Measurements from ENCODE around the gene EXOC4. TPM values are rescaled to one million over a fixed set of nuclear protein-coding genes. Genes with fewer than 3 reads are reported as not detected.

EXOC4 gene
- total RNA-seq, 1 experiment from 2014 or later = 66.2 TPM

DNA sequence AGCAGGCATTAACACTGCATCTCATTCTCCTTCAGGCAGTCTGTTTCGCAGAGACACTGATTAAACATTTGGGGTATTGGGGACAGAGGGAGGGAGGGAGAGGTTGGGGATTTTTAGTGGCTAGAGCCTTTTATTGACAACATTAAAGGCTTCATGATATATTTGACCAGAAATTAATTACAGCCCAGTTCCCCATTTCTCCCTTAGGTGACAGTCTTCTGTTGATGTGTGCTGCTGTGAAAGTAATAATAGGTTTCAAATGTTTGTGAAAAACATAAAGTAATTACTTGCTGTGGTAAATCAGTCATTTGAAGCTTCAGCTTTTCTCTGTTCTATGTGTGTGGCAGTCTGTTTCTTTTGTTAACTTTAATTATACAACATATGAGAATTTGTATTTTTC is 769.0 kb downstream of the EXOC4 start:
- CTCF ChIA-PET = no interaction called here
- H3K36me3 ChIP-seq (ENCODE audit: control insufficient read depth, insufficient read depth, low read length) = no peaks in the 10 kb centered on the region; the same call in 1 of the 2 replicates
- Mint-ChIP-seq H3K27me3 (ENCODE audit: insufficient read depth, unreplicated experiment) (no peaks in the 10 kb centered on the region), H3K27ac (ENCODE audit: unreplicated experiment) (no peak overlapping the region), H3K36me3 (ENCODE audit: insufficient read depth, unreplicated experiment) (no peaks in the 10 kb centered on the region), H3K4me3 (ENCODE audit: unreplicated experiment) (no peak overlapping the region), H3K9me3 (ENCODE audit: unreplicated experiment) (no peaks in the 10 kb centered on the region), H3K4me1 (ENCODE audit: low read depth, unreplicated experiment) (no peaks in the 10 kb centered on the region)
- no peak overlapping the region for H3K4me3 ChIP-seq (ENCODE audit: low read depth, low read length)
- intact Hi-C loops (cut with micrococcal nuclease; ENCODE audit: unreplicated experiment) = no loop called here
- DNase-seq = no peak
- H3K9me3 ChIP-seq = peaks cover 3% of the 10 kb centered on the region; the same call in 1 of the 2 replicates
- H3K27me3 ChIP-seq (replicated peaks; ENCODE audit: control insufficient read depth, insufficient read depth, low read length) = no peaks in the 10 kb centered on the region
- no peaks in the 10 kb centered on the region for H3K4me1 ChIP-seq
- no TSS peak for BruUV-seq (replicated peaks)
- POLR2A ChIA-PET = no interaction called here
- TF ChIP-seq, protein P1, sequence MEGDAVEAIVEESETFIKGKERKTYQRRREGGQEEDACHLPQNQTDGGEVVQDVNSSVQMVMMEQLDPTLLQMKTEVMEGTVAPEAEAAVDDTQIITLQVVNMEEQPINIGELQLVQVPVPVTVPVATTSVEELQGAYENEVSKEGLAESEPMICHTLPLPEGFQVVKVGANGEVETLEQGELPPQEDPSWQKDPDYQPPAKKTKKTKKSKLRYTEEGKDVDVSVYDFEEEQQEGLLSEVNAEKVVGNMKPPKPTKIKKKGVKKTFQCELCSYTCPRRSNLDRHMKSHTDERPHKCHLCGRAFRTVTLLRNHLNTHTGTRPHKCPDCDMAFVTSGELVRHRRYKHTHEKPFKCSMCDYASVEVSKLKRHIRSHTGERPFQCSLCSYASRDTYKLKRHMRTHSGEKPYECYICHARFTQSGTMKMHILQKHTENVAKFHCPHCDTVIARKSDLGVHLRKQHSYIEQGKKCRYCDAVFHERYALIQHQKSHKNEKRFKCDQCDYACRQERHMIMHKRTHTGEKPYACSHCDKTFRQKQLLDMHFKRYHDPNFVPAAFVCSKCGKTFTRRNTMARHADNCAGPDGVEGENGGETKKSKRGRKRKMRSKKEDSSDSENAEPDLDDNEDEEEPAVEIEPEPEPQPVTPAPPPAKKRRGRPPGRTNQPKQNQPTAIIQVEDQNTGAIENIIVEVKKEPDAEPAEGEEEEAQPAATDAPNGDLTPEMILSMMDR (IDR thresholded peaks at IDR 0.05; ENCODE audit: insufficient read depth in 1 of 2, low read depth in 1 of 2, low read length in 1 of 2, severe bottlenecking in 1 of 2, unreplicated experiment in 1 of 2) = no peak

DNA sequence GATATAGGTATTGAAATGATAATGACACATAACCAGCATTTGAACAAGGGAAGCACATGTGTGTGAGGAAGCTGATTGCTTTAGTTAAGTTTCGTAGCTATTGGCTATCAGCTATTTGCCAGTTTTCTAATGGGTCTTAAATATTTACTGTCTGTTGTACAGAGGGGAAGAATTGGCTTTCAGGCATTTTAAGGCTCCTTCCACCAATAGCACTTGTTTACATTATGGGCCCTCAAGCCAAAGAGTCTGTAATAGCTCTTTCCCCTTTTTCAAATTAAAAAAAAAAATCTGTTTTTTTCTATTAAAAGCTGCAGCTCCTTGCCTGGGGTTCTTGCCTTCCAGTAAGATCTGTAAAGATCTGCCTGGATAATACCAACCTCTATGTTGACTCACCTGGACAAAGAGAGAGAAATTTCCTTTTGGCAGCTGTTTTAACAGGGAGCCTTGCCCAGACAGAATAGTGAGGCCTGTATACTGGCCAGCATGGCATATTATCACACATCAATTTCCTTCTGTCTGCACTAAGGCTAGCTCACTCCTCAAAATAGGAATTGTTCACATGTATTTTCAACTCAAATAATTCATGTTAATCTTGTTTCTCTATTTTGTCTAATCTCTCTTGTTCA is 769.5 kb downstream of the EXOC4 start:
- Mint-ChIP-seq H3K4me3 (ENCODE audit: unreplicated experiment) (no peak overlapping the region), H3K27ac (ENCODE audit: unreplicated experiment) (no peak overlapping the region), H3K27me3 (ENCODE audit: insufficient read depth, unreplicated experiment) (no peaks in the 10 kb centered on the region), H3K9me3 (ENCODE audit: unreplicated experiment) (no peaks in the 10 kb centered on the region), H3K4me1 (ENCODE audit: low read depth, unreplicated experiment) (no peaks in the 10 kb centered on the region), H3K36me3 (ENCODE audit: insufficient read depth, unreplicated experiment) (no peaks in the 10 kb centered on the region)
- ChIA-PET CTCF (no interaction called here), POLR2A (no interaction called here)
- no peaks in the 10 kb centered on the region for H3K4me1 ChIP-seq
- H3K9me3 ChIP-seq = peaks cover 5% of the 10 kb centered on the region; the same call in 1 of the 2 replicates
- intact Hi-C loops (cut with micrococcal nuclease; ENCODE audit: unreplicated experiment) = no loop called here
- no peak for DNase-seq
- TF ChIP-seq, protein P1 (IDR thresholded peaks at IDR 0.05; ENCODE audit: insufficient read depth in 1 of 2, low read depth in 1 of 2, low read length in 1 of 2, severe bottlenecking in 1 of 2, unreplicated experiment in 1 of 2) = no peak
- BruUV-seq (replicated peaks) = no TSS peak
- H3K27me3 ChIP-seq (replicated peaks; ENCODE audit: control insufficient read depth, insufficient read depth, low read length) = no peaks in the 10 kb centered on the region
- no peak overlapping the region for H3K4me3 ChIP-seq (ENCODE audit: low read depth, low read length)
- no peaks in the 10 kb centered on the region; the same call in 1 of the 2 replicates for H3K36me3 ChIP-seq (ENCODE audit: control insufficient read depth, insufficient read depth, low read length)

DNA sequence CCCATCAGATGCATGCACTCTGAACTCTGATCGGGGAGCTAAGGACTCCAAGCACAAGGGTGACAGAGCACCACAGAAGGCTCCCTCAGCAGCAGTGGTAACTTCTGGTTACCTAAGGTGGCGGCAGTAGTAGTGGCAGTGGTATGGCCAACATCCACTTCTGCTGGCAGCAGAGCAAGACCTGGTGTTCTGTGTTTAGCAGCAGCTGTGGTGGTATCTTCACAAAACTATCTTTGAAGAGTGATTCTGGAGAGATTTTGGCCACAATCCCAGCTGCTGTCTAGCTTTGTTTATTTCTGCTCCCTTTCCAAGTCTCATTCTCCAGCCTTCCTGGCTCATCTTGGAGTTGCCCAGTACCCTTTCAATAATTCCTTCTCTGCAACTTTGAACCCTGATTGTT is 771.9 kb downstream of the EXOC4 start:
- TF ChIP-seq, protein P1 (IDR thresholded peaks at IDR 0.05; ENCODE audit: insufficient read depth in 1 of 2, low read depth in 1 of 2, low read length in 1 of 2, severe bottlenecking in 1 of 2, unreplicated experiment in 1 of 2) = no peak
- Mint-ChIP-seq H3K27me3 (ENCODE audit: insufficient read depth, unreplicated experiment) (no peaks in the 10 kb centered on the region), H3K36me3 (ENCODE audit: insufficient read depth, unreplicated experiment) (peaks cover 13% of the 10 kb centered on the region), H3K9me3 (ENCODE audit: unreplicated experiment) (peaks cover 15% of the 10 kb centered on the region), H3K27ac (ENCODE audit: unreplicated experiment) (no peak overlapping the region), H3K4me3 (ENCODE audit: unreplicated experiment) (no peak overlapping the region), H3K4me1 (ENCODE audit: low read depth, unreplicated experiment) (no peaks in the 10 kb centered on the region)
- no TSS peak for BruUV-seq (replicated peaks)
- Histone ChIP-seq H3K27me3 (replicated peaks; ENCODE audit: control insufficient read depth, insufficient read depth, low read length) (no peaks in the 10 kb centered on the region), H3K9me3 (peaks cover 18% of the 10 kb centered on the region), H3K36me3 (ENCODE audit: control insufficient read depth, insufficient read depth, low read length) (no peaks in the 10 kb centered on the region; the same call in 1 of the 2 replicates), H3K4me1 (no peaks in the 10 kb centered on the region), H3K4me3 (ENCODE audit: low read depth, low read length) (no peak overlapping the region)
- ChIA-PET CTCF (no interaction called here), POLR2A (no interaction called here)
- no peak for DNase-seq
- intact Hi-C loops (cut with micrococcal nuclease; ENCODE audit: unreplicated experiment) = no loop called here
